DND-41 (cell line): ENCODE data around the gene CHRDL2.

ENCODE experiments used
- ATAC-seq: fragments of 200-7000 bp; cut with Tn5 transposase; 3 replicates; pipeline ENCODE4 v1.9.1; 2021; ENCODE audit warnings: low read depth; ENCODE audit not compliant: insufficient read depth
- DNase-seq: peaks from one replicate; pipeline ENCODE4 v3.0.0-alpha.2; 2020
- H2AFZ ChIP-seq: 2 replicates; pipeline ENCODE4 v1.6.0; 2012; ENCODE audit warnings: low read depth, low read length
- H3K27ac ChIP-seq: 2 replicates; pipeline ENCODE4 v1.5.1; 2012; ENCODE audit warnings: low read length, inconsistent platforms
- H3K27me3 ChIP-seq: fragments of 200-600 bp; sonication (generic); 2 replicates; pipeline ENCODE4 v1.6.0; 2012; ENCODE audit warnings: low read length, mild to moderate bottlenecking, inconsistent platforms; ENCODE audit not compliant: insufficient read depth, poor library complexity
- H3K36me3 ChIP-seq: 2 replicates; pipeline ENCODE4 v1.5.1; 2012; ENCODE audit warnings: low read length, inconsistent platforms; ENCODE audit not compliant: insufficient read depth
- H3K4me1 ChIP-seq: 2 replicates; pipeline ENCODE4 v1.5.1; 2012; ENCODE audit warnings: mild to moderate bottlenecking, low read length; ENCODE audit not compliant: insufficient read depth
- H3K4me2 ChIP-seq: 2 replicates; pipeline ENCODE4 v1.6.0; 2012; ENCODE audit warnings: mild to moderate bottlenecking, moderate library complexity, low read length, inconsistent platforms; ENCODE audit not compliant: insufficient read depth
- H3K4me3 ChIP-seq, 2 experiments: fragments of 200-600 bp in 1 of 2; shearing (Covaris generic) in 1 of 2; 2 replicates each; pipeline ENCODE4 v1.5.1; 2012 to 2016; ENCODE audit warnings: inconsistent platforms in 2 of 2, low read length in 2 of 2, mild to moderate bottlenecking in 2 of 2, low read depth in 1 of 2, moderate library complexity in 1 of 2
- H3K79me2 ChIP-seq: 2 replicates; pipeline ENCODE4 v1.6.0; 2012; ENCODE audit warnings: low read length, inconsistent platforms; ENCODE audit not compliant: insufficient read depth
- H3K9ac ChIP-seq: 2 replicates; pipeline ENCODE4 v1.6.0; 2012; ENCODE audit warnings: low read depth, mild to moderate bottlenecking, inconsistent platforms, low read length, moderate library complexity
- H3K9me3 ChIP-seq: 2 replicates; pipeline ENCODE4 v1.5.1; 2012; ENCODE audit warnings: low read length, moderate library complexity, mild to moderate bottlenecking, inconsistent platforms; ENCODE audit not compliant: insufficient read depth, severe bottlenecking
- H4K20me1 ChIP-seq: 2 replicates; pipeline ENCODE4 v1.6.0; 2012; ENCODE audit warnings: low read length; ENCODE audit not compliant: insufficient read depth
- CTCF ChIP-seq: IDR thresholded peaks from 2 replicates; pipeline ENCODE4 v1.5.1; 2012; ENCODE audit warnings: borderline replicate concordance, low read length, moderate library complexity, mild to moderate bottlenecking; ENCODE audit not compliant: poor library complexity, severe bottlenecking; ENCODE audit errors: extremely low read depth
- EZH2 ChIP-seq: IDR thresholded peaks from 3 replicates; pipeline ENCODE4 v1.6.1; 2012; ENCODE audit warnings: borderline replicate concordance, low read depth, mild to moderate bottlenecking, moderate library complexity, low read length, inconsistent platforms; ENCODE audit not compliant: severe bottlenecking

CHRDL2 gene

GRCh38 chr11:74691755-74692154 is 39.5 kb downstream of the CHRDL2 start:
- Histone ChIP-seq H3K27ac (no peak overlapping the region), H3K9me3 (no peaks in the 10 kb centered on the region), H3K27me3 (no peaks in the 10 kb centered on the region), H2AFZ (no peak overlapping the region), H3K4me1 (no peaks in the 10 kb centered on the region), H3K36me3 (no peaks in the 10 kb centered on the region), H3K4me2 (no peak overlapping the region), H3K4me3 (no peak overlapping the region), H3K9ac (no peak overlapping the region), H3K79me2 (no peaks in the 10 kb centered on the region), H4K20me1 (no peaks in the 10 kb centered on the region)
- no peak for TF ChIP-seq EZH2
- TF ChIP-seq CTCF: no peak
- no peak for ATAC-seq
- DNase-seq: no peak

DNA sequence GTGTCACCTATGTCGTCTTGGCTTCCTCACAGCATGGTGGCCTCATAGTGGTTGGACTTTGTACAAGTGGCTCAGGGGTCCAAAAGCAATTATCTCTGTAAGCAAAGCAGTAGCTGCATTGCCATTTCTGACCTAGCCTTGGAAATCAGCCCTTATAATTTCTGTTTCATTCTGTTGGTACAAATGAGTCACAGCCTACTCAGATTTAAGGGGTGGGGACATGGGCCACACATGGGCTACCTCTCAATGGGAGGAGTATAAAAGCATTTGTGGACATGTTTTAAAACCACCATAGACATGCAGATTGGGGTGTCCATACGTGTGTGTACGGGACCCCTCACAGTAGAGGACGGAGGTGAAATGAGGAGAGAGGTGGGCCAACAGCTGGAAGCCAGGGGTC is 41.6 kb downstream of the CHRDL2 start:
- no peak for TF ChIP-seq CTCF
- TF ChIP-seq EZH2: no peak
- Histone ChIP-seq H3K4me3 (no peak overlapping the region), H2AFZ (no peak overlapping the region), H3K79me2 (no peaks in the 10 kb centered on the region), H3K27ac (no peak overlapping the region), H3K4me2 (no peak overlapping the region), H3K9me3 (no peaks in the 10 kb centered on the region), H3K9ac (no peak overlapping the region), H3K36me3 (no peaks in the 10 kb centered on the region), H4K20me1 (no peaks in the 10 kb centered on the region), H3K27me3 (no peaks in the 10 kb centered on the region), H3K4me1 (no peaks in the 10 kb centered on the region)
- ATAC-seq (no peak), DNase-seq (no peak)

DNA sequence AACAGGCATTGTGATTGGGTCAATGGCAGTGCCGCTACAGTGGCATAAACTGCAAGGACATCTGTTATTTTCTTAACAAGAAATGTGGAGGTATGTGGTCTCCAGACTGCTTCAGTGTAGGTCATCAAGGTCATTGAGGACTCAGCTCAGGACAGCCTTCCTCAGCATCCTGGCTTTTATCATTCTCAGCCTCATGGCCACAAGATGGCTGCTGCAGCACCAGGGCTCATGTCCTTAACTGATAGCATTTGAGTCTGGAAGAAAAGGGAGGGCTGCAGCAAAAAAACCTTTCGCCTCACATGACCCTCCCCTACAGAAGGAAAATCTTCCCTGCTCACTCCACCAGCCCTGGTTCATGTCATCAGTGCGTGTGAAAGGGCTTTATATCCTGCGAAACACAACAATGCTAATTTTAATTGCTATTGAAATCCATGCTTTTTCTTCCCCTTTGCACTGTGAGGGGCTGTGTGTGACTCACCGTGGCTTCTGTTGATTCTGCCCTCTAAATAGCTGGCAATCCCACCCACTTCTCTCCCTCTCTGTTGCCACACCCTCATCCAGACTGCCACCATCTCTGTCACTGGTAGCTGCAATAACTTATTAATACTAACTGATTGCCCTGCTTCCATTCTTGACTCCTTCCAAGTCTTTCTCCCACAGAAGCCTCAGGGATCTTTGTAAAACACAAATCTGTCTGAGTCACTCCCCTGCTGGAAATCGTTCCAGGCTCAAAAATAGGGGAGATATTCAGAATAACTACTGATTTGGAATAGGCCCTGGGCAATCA is 43.8 kb downstream of the CHRDL2 start:
- Histone ChIP-seq H3K79me2 (no peaks in the 10 kb centered on the region), H3K27me3 (no peaks in the 10 kb centered on the region), H3K4me2 (no peak overlapping the region), H3K27ac (no peak overlapping the region), H2AFZ (no peak overlapping the region), H3K36me3 (no peaks in the 10 kb centered on the region), H3K4me3 (no peak overlapping the region), H3K4me1 (no peaks in the 10 kb centered on the region), H3K9ac (no peak overlapping the region), H4K20me1 (no peaks in the 10 kb centered on the region), H3K9me3 (no peaks in the 10 kb centered on the region)
- DNase-seq (no peak), ATAC-seq (no peak)
- TF ChIP-seq CTCF (no peak), EZH2 (no peak)
